Liver (tissue), 9 donors: ENCODE data around the gene LIMCH1. TPM values are rescaled to one million over a fixed set of nuclear protein-coding genes. Genes with fewer than 3 reads are reported as not detected.

Experiments
- DNase-seq: peaks from one replicate; pipeline ENCODE4 v3.0.0-alpha.2; 2017; ENCODE audit warnings: low spot score
- H3K27ac ChIP-seq, 2 donors: one replicate each; pipeline ENCODE4 v1.7.0; 2013; ENCODE audit warnings: inconsistent platforms in 2 of 2, low read length in 2 of 2, control low read depth in 1 of 2, low read depth in 1 of 2, mild to moderate bottlenecking in 1 of 2
- H3K27me3 ChIP-seq, 4 donors: one replicate each; pipeline versions ENCODE4 v1.6.1 to v1.7.0; 2013; ENCODE audit warnings: low read length in 3 of 4, inconsistent platforms in 1 of 4, mild to moderate bottlenecking in 1 of 4, moderate library complexity in 1 of 4; ENCODE audit not compliant: control insufficient read depth in 4 of 4, insufficient read depth in 4 of 4
- H3K36me3 ChIP-seq, 4 donors: one replicate each; pipeline versions ENCODE4 v1.6.1 to v1.7.0; 2013; ENCODE audit warnings: low read length in 3 of 4, mild to moderate bottlenecking in 3 of 4, low read depth in 1 of 4, moderate library complexity in 1 of 4; ENCODE audit not compliant: control insufficient read depth in 4 of 4, insufficient read depth in 3 of 4
- H3K4me1 ChIP-seq, 4 donors: one replicate each; pipeline versions ENCODE4 v1.6.1 to v1.7.0; 2013; ENCODE audit warnings: low read length in 3 of 4, mild to moderate bottlenecking in 3 of 4, moderate library complexity in 1 of 4; ENCODE audit not compliant: control insufficient read depth in 4 of 4, insufficient read depth in 4 of 4
- H3K4me3 ChIP-seq, 3 donors: one replicate each; pipeline versions ENCODE4 v1.6.1 to v1.7.0; 2013; ENCODE audit warnings: low read length in 3 of 3, control low read depth in 1 of 3, low read depth in 1 of 3, mild to moderate bottlenecking in 1 of 3
- H3K9ac ChIP-seq, 2 donors: one replicate each; pipeline ENCODE4 v1.7.0; 2013; ENCODE audit warnings: low read length in 2 of 2, mild to moderate bottlenecking in 2 of 2, moderate library complexity in 2 of 2, control low read depth in 1 of 2, low read depth in 1 of 2
- H3K9me3 ChIP-seq, 4 donors: one replicate each; pipeline versions ENCODE4 v1.6.1 to v1.7.0; 2013; ENCODE audit warnings: low read length in 3 of 4; ENCODE audit not compliant: control insufficient read depth in 4 of 4
- CTCF ChIP-seq: fragments of 150-350 bp; IDR thresholded peaks from 2 replicates; pipeline ENCODE4 v1.5.1; 2017; ENCODE audit warnings: improper control_type of control experiment, low read depth, low read length; ENCODE audit not compliant: missing input control
- FOXA1 ChIP-seq: IDR thresholded peaks from 2 replicates; pipeline ENCODE4 v1.6.1; 2016; ENCODE audit warnings: antibody characterized with exemption
- FOXA2 ChIP-seq: IDR thresholded peaks from 2 replicates; pipeline ENCODE4 v1.6.1; 2016; ENCODE audit warnings: antibody characterized with exemption
- GABPA ChIP-seq, 2 donors: IDR thresholded peaks in 1 of 2; conservative IDR thresholded peaks in 1 of 2; 2 replicates each; pipeline ENCODE4 v1.6.1; 2016; ENCODE audit warnings: antibody characterized with exemption in 2 of 2, mild to moderate bottlenecking in 1 of 2, moderate library complexity in 1 of 2
- HNF4A ChIP-seq, 2 donors: conservative IDR thresholded peaks; 2 replicates each; pipeline ENCODE4 v1.6.1; 2016; ENCODE audit warnings: antibody characterized with exemption in 2 of 2, mild to moderate bottlenecking in 2 of 2
- HNF4G ChIP-seq: IDR thresholded peaks from 2 replicates; pipeline ENCODE4 v1.6.1; 2016; ENCODE audit warnings: antibody characterized with exemption
- JUND ChIP-seq, 2 donors: IDR thresholded peaks; 2 replicates each; pipeline ENCODE4 v1.6.1; 2016; ENCODE audit warnings: antibody characterized with exemption in 2 of 2
- NR2F2 ChIP-seq: IDR thresholded peaks from 2 replicates; pipeline ENCODE4 v1.6.1; 2016; ENCODE audit warnings: antibody characterized with exemption
- RAD21 ChIP-seq, 2 donors: IDR thresholded peaks; 2 replicates each; pipeline ENCODE4 v1.6.1; 2016; ENCODE audit warnings: antibody characterized with exemption in 2 of 2, mild to moderate bottlenecking in 2 of 2
- RXRA ChIP-seq, 2 donors: IDR thresholded peaks; 2 replicates each; pipeline ENCODE4 v1.6.1; 2017 to 2018; ENCODE audit warnings: antibody characterized with exemption in 2 of 2, mild to moderate bottlenecking in 1 of 2
- SP1 ChIP-seq: IDR thresholded peaks from 2 replicates; pipeline ENCODE4 v1.6.1; 2018; ENCODE audit warnings: antibody characterized with exemption, mild to moderate bottlenecking
- TAF1 ChIP-seq: conservative IDR thresholded peaks from 2 replicates; pipeline ENCODE4 v1.6.1; 2016; ENCODE audit warnings: antibody characterized with exemption, mild to moderate bottlenecking
- YY1 ChIP-seq: IDR thresholded peaks from 2 replicates; pipeline ENCODE4 v1.6.1; 2016; ENCODE audit warnings: antibody characterized with exemption, mild to moderate bottlenecking
- WGBS: extraction: QIAGEN DNeasy Blood & Tissue Kit; methylation state at CpG from one replicate; pipeline ENCODE4 v1.1.7; 2013; 5-methylcytosine and 5-hydroxymethylcytosine counted together
- polyA plus RNA-seq, 2 donors: library from polyadenylated mRNA; stranded (reverse) in 1 of 2; unstranded in 1 of 2; fragments of 200-250 nt in 1 of 2; fragments of >200 nt in 1 of 2; fragmentation: Nextera tagmentation in 1 of 2; extraction: Ambion mirVana in 1 of 2; gene quantifications; one replicate each; pipeline versions ENCODE4 v1.2.1 to v1.2.3, GENCODE V29; 2013 to 2015
- total RNA-seq, 2 donors: library from RNA; depleted of rRNA; stranded (reverse); fragments of >200 nt; gene quantifications; one replicate each; pipeline ENCODE4 v1.2.3, GENCODE V29; 2014
- TF ChIP-seq, protein P1 (sequence below): IDR thresholded peaks from 2 replicates; pipeline ENCODE4 v1.6.1; 2016; ENCODE audit warnings: antibody characterized with exemption
- donor health status: healthy.
- donor health status: healthy.
- donor health status: healthy.
- donor health status: healthy.
- donor health status: healthy.

The LIMCH1 gene
- total and polyA plus RNA-seq, 4 donors: 2.0 to 30.6 (median 8.1) TPM

DNA sequence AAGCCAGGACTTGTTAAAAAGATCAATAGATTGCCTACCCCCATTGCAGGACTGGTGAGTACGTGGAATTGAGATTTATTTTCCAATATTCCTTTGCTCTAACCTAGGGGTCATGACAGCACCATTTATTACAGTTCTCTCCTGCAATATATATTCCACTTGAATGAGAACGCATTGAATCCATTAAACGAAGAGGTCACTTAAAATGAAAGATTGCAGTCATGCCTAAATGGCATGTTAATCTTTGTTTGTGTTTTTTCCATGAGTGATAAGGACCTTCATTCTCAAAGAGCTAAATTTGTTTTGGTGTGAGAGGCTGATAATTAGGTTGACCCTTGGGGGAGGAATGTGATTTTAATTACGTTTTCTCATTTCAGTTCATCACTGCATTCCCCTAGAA is 13.5 kb upstream of the LIMCH1 start:
- H3K27ac ChIP-seq: no peak overlapping the region
- H3K36me3 ChIP-seq: peaks cover 0 to 2% (median 0%) of the 10 kb centered on the region in 4 donors
- H3K4me3 ChIP-seq: no peak overlapping the region
- no peak for DNase-seq
- no peak overlapping the region for H3K9ac ChIP-seq
- H3K4me1 ChIP-seq: no peaks in the 10 kb centered on the region
- H3K27me3 ChIP-seq: no peaks in the 10 kb centered on the region
- no peaks in the 10 kb centered on the region for H3K9me3 ChIP-seq
- WGBS: 69% methylated on average over 4 of the region's 4 CpGs
- TF ChIP-seq JUND (IDR thresholded peaks at IDR 0.05) (no peak), GABPA (IDR thresholded peaks at IDR 0.05 in 1 of 2, conservative IDR thresholded peaks at IDR 0.05 in 1 of 2) (no peak), RAD21 (IDR thresholded peaks at IDR 0.05) (no peak), FOXA1 (no peak), YY1 (no peak), CTCF (no peak), NR2F2 (no peak), HNF4G (no peak)
- TF ChIP-seq, protein P1, sequence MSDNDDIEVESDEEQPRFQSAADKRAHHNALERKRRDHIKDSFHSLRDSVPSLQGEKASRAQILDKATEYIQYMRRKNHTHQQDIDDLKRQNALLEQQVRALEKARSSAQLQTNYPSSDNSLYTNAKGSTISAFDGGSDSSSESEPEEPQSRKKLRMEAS: no peak

DNA sequence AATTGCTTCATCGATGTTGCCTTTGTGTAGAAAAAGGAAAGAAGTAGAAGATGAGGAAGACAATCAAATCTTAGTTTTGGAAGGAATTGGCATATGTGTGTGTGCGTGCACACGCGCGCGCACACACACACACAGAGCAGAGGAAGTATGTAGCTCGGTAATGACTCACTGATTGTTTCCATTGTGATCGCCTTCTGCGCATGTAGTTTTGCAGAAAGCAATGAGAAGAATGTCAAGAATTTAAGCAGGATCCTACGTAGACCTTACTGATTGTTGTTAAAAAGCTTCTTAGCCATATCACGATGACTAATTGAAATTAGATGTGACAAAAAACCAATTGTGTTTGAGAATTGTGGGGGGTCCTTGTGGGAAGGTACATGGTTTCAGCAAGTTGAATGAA is 12.8 kb upstream of the LIMCH1 start:
- Histone ChIP-seq H3K4me1 (no peaks in the 10 kb centered on the region), H3K27ac (no peak overlapping the region), H3K9ac (no peak overlapping the region), H3K27me3 (no peaks in the 10 kb centered on the region), H3K36me3 (peaks cover 0 to 2% (median 0%) of the 10 kb centered on the region in 4 donors), H3K9me3 (no peaks in the 10 kb centered on the region), H3K4me3 (no peak overlapping the region)
- peak; percentile 36 to 50 for TF ChIP-seq JUND (IDR thresholded peaks at IDR 0.05)
- TF ChIP-seq, protein P1: no peak
- 86% methylated on average over 11 of the region's 11 CpGs for WGBS
- no peak for DNase-seq

- DNase-seq: no peak
- H3K9me3 ChIP-seq: no peaks in the 10 kb centered on the region
- no peak for TF ChIP-seq HNF4G
- H3K36me3 ChIP-seq: peaks cover 0 to 2% (median 0%) of the 10 kb centered on the region in 4 donors
- H3K4me3 ChIP-seq: no peak overlapping the region
- no peak overlapping the region for H3K27ac ChIP-seq
- no peaks in the 10 kb centered on the region for H3K4me1 ChIP-seq
- H3K9ac ChIP-seq: no peak overlapping the region
- WGBS: 81% methylated on average over 2 of the region's 2 CpGs
- no peaks in the 10 kb centered on the region for H3K27me3 ChIP-seq
Measured at GRCh38 chr4:41526628-41527027, 11.3 kb upstream of the LIMCH1 start.

GRCh38 chr4:41528512-41529205 is 9.3 kb upstream of the LIMCH1 start:
- Histone ChIP-seq H3K4me1 (no peaks in the 10 kb centered on the region), H3K27me3 (no peaks in the 10 kb centered on the region), H3K36me3 (peaks cover 0 to 2% (median 0%) of the 10 kb centered on the region in 4 donors), H3K27ac (no peak overlapping the region), H3K4me3 (no peak overlapping the region), H3K9me3 (no peaks in the 10 kb centered on the region), H3K9ac (no peak overlapping the region)
- TF ChIP-seq HNF4A (conservative IDR thresholded peaks at IDR 0.05) (no peak), SP1 (no peak), RAD21 (IDR thresholded peaks at IDR 0.05) (no peak), TAF1 (no peak), CTCF (no peak), FOXA2 (no peak), NR2F2 (no peak), RXRA (IDR thresholded peaks at IDR 0.05) (no peak)
- TF ChIP-seq, protein P1: no peak
- DNase-seq: no peak
- WGBS: 72% methylated on average over 6 of the region's 6 CpGs
